WTC11 (cell line): ENCODE measurements around the gene PSME2.

ENCODE experiments used
- ATF3 ChIP-seq: sonication (generic); formaldehyde crosslinking; conservative IDR thresholded peaks from 2 replicates; pipeline ENCODE4 v1.8.1; 2022; ENCODE audit warnings: mild to moderate bottlenecking, missing genetic modification reagents
- E2F5 ChIP-seq: sonication (generic); formaldehyde crosslinking; IDR thresholded peaks from 2 replicates; pipeline ENCODE4 v1.8.1; 2022; ENCODE audit warnings: mild to moderate bottlenecking, moderate library complexity, missing genetic modification reagents
- ELF4 ChIP-seq: sonication (generic); formaldehyde crosslinking; IDR thresholded peaks from 2 replicates; pipeline ENCODE4 v1.8.1; 2022; ENCODE audit warnings: low read depth, mild to moderate bottlenecking, moderate library complexity, missing genetic modification reagents
- FOXJ3 ChIP-seq: sonication (generic); formaldehyde crosslinking; IDR thresholded peaks from 2 replicates; pipeline ENCODE4 v1.9.0; 2021; ENCODE audit warnings: missing genetic modification reagents, mild to moderate bottlenecking, borderline replicate concordance
- GABPB1 ChIP-seq: sonication (generic); formaldehyde crosslinking; IDR thresholded peaks from 2 replicates; pipeline ENCODE4 v1.8.1; 2023; ENCODE audit warnings: mild to moderate bottlenecking, missing genetic modification reagents
- NR2C2 ChIP-seq: sonication (generic); formaldehyde crosslinking; IDR thresholded peaks from 2 replicates; pipeline ENCODE4 v1.8.0; 2022; ENCODE audit warnings: mild to moderate bottlenecking, missing genetic modification reagents
- ZNF416 ChIP-seq: fragments of 250-450 bp; sonication (Bioruptor Pico); IDR thresholded peaks from 2 replicates; pipeline ENCODE4 v1.9.0; 2021; ENCODE audit warnings: mild to moderate bottlenecking, inconsistent platforms
- TF ChIP-seq, protein P1 (sequence below): fragments of 200-600 bp; IDR thresholded peaks from 2 replicates; pipeline ENCODE4 v1.8.0; 2022; ENCODE audit warnings: antibody characterized with exemption
- TF ChIP-seq, protein P2 (sequence below): sonication (generic); formaldehyde crosslinking; IDR thresholded peaks from 2 replicates; pipeline ENCODE4 v1.8.1; 2023; ENCODE audit warnings: mild to moderate bottlenecking, missing genetic modification reagents
- TF ChIP-seq, protein P3 (sequence below): sonication (generic); formaldehyde crosslinking; IDR thresholded peaks from 2 replicates; pipeline ENCODE4 v1.8.0; 2022; ENCODE audit warnings: mild to moderate bottlenecking, missing genetic modification reagents
- TF ChIP-seq, protein P4 (sequence below): sonication (generic); formaldehyde crosslinking; IDR thresholded peaks from 2 replicates; pipeline ENCODE4 v1.8.1; 2023; ENCODE audit warnings: mild to moderate bottlenecking, moderate library complexity, missing genetic modification reagents
- TF ChIP-seq, protein P5 (sequence below): sonication (generic); formaldehyde crosslinking; IDR thresholded peaks from 2 replicates; pipeline ENCODE4 v1.8.1; 2023; ENCODE audit warnings: mild to moderate bottlenecking, missing genetic modification reagents

DNA sequence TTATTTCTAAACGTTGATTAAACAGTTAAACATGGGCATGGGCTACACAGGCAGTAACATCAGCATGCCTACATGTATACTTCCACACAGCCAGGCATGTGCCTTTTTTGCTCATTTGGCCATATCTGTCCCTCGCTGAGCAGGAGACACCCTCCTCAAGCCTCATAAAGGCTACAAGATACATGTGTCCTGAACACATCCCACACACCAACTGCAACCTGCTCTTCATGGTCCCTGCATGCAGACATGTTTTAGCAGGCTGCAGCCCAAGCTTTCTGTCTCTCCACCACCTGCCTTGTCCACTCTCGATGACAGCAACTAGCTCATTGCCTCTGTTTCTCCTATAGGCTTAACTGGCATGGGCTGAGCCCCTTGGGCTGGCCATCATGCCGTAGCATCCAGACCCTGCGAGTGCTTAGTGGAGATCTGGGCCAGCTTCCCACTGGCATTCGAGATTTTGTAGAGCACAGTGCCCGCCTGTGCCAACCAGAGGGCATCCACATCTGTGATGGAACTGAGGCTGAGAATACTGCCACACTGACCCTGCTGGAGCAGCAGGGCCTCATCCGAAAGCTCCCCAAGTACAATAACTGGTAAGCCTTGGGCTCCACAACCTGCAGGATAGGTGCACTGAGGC is 49.7 kb downstream of the PSME2 start:
- TF ChIP-seq, protein P1, sequence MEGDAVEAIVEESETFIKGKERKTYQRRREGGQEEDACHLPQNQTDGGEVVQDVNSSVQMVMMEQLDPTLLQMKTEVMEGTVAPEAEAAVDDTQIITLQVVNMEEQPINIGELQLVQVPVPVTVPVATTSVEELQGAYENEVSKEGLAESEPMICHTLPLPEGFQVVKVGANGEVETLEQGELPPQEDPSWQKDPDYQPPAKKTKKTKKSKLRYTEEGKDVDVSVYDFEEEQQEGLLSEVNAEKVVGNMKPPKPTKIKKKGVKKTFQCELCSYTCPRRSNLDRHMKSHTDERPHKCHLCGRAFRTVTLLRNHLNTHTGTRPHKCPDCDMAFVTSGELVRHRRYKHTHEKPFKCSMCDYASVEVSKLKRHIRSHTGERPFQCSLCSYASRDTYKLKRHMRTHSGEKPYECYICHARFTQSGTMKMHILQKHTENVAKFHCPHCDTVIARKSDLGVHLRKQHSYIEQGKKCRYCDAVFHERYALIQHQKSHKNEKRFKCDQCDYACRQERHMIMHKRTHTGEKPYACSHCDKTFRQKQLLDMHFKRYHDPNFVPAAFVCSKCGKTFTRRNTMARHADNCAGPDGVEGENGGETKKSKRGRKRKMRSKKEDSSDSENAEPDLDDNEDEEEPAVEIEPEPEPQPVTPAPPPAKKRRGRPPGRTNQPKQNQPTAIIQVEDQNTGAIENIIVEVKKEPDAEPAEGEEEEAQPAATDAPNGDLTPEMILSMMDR = no peak
- TF ChIP-seq ELF4 (CRISPR knock-in tag) = no peak
- TF ChIP-seq E2F5 = no peak
- TF ChIP-seq ATF3 (CRISPR knock-in tag) = no peak
- TF ChIP-seq, protein P2, sequence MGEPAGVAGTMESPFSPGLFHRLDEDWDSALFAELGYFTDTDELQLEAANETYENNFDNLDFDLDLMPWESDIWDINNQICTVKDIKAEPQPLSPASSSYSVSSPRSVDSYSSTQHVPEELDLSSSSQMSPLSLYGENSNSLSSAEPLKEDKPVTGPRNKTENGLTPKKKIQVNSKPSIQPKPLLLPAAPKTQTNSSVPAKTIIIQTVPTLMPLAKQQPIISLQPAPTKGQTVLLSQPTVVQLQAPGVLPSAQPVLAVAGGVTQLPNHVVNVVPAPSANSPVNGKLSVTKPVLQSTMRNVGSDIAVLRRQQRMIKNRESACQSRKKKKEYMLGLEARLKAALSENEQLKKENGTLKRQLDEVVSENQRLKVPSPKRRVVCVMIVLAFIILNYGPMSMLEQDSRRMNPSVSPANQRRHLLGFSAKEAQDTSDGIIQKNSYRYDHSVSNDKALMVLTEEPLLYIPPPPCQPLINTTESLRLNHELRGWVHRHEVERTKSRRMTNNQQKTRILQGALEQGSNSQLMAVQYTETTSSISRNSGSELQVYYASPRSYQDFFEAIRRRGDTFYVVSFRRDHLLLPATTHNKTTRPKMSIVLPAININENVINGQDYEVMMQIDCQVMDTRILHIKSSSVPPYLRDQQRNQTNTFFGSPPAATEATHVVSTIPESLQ (CRISPR knock-in tag) = no peak
- TF ChIP-seq ZNF416 (CRISPR knock-in tag) = no peak
- TF ChIP-seq NR2C2 (CRISPR knock-in tag) = no peak
- no peak for TF ChIP-seq FOXJ3 (CRISPR knock-in tag)
- TF ChIP-seq, protein P3, sequence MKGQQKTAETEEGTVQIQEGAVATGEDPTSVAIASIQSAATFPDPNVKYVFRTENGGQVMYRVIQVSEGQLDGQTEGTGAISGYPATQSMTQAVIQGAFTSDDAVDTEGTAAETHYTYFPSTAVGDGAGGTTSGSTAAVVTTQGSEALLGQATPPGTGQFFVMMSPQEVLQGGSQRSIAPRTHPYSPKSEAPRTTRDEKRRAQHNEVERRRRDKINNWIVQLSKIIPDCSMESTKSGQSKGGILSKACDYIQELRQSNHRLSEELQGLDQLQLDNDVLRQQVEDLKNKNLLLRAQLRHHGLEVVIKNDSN (CRISPR knock-in tag) = no peak
- TF ChIP-seq, protein P4, sequence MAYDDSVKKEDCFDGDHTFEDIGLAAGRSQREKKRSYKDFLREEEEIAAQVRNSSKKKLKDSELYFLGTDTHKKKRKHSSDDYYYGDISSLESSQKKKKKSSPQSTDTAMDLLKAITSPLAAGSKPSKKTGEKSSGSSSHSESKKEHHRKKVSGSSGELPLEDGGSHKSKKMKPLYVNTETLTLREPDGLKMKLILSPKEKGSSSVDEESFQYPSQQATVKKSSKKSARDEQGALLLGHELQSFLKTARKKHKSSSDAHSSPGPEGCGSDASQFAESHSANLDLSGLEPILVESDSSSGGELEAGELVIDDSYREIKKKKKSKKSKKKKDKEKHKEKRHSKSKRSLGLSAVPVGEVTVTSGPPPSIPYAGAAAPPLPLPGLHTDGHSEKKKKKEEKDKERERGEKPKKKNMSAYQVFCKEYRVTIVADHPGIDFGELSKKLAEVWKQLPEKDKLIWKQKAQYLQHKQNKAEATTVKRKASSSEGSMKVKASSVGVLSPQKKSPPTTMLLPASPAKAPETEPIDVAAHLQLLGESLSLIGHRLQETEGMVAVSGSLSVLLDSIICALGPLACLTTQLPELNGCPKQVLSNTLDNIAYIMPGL (CRISPR knock-in tag) = no peak
- TF ChIP-seq GABPB1 (CRISPR knock-in tag) = no peak
- TF ChIP-seq, protein P5, sequence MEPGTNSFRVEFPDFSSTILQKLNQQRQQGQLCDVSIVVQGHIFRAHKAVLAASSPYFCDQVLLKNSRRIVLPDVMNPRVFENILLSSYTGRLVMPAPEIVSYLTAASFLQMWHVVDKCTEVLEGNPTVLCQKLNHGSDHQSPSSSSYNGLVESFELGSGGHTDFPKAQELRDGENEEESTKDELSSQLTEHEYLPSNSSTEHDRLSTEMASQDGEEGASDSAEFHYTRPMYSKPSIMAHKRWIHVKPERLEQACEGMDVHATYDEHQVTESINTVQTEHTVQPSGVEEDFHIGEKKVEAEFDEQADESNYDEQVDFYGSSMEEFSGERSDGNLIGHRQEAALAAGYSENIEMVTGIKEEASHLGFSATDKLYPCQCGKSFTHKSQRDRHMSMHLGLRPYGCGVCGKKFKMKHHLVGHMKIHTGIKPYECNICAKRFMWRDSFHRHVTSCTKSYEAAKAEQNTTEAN = no peak
